MG63 (cell line): ENCODE data around the gene FKBP6. TPM values are rescaled to one million over a fixed set of nuclear protein-coding genes. Genes with fewer than 3 reads are reported as not detected.
"Not testable (repeated sequence)": the region's sequence is repeated elsewhere in the genome, so short reads cannot be mapped to it uniquely, and the experiment has no call there.

Experiments
- DNase-seq: peaks from one replicate; pipeline ENCODE4 v3.0.0-alpha.2; 2020
- H3K27me3 ChIP-seq: fragments of 250-450 bp; sonication (Bioruptor Pico); 2 replicates; pipeline ENCODE4 v1.5.1; 2020; ENCODE audit warnings: mild to moderate bottlenecking, moderate library complexity
- H3K36me3 ChIP-seq: fragments of 250-450 bp; sonication (Bioruptor Pico); 2 replicates; pipeline ENCODE4 v1.5.1; 2020; ENCODE audit warnings: mild to moderate bottlenecking, moderate library complexity
- H3K4me3 ChIP-seq: fragments of 250-450 bp; sonication (Bioruptor Pico); 2 replicates; pipeline ENCODE4 v1.5.1; 2020; ENCODE audit warnings: mild to moderate bottlenecking, moderate library complexity
- H3K9me3 ChIP-seq: fragments of 250-450 bp; sonication (Bioruptor Pico); 2 replicates; pipeline ENCODE4 v1.5.1; 2020; ENCODE audit warnings: mild to moderate bottlenecking, moderate library complexity
- total RNA-seq: library from RNA; depleted of rRNA; stranded (reverse); fragments of >200 nt; shearing (Covaris generic); gene quantifications from 2 replicates; pipeline ENCODE4 v1.2.3, GENCODE V29; 2014; ENCODE audit warnings: low replicate concordance

The FKBP6 gene
- total RNA-seq, 1 experiment from 2014 or later: not detected

- not testable (repeated sequence) for H3K4me3 ChIP-seq, H3K36me3 ChIP-seq
These were observed 9.2 kb upstream of the FKBP6 start for GRCh38 chr7:73318656-73319204.

DNA sequence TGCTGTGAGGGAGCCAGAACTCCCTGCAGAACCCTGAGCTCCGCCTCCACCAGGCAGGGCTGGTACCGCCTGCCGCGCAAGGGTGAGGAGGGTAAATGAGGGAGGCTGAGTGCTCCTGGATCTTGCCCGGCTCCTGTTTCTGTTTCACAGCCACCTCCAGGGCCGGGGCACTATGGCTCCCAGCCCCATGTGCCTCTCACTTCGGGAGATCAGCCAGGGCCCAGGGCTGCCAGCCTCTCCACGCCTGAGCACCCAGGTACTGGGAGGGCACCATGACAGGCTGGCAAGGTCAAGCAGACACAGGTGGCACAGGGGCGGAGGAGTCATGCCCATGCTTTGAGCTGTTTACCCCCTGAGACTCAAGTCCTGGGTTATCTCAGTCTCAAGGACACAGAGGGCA, 8.4 kb upstream of the FKBP6 start:
- H3K9me3 ChIP-seq, H3K4me3 ChIP-seq, H3K27me3 ChIP-seq, DNase-seq, H3K36me3 ChIP-seq: not testable (repeated sequence)

More at GRCh38 chr7:73318656-73319204, 9.2 kb upstream of the FKBP6 start:
- DNase-seq, H3K9me3 ChIP-seq, H3K27me3 ChIP-seq: not testable (repeated sequence)

DNA sequence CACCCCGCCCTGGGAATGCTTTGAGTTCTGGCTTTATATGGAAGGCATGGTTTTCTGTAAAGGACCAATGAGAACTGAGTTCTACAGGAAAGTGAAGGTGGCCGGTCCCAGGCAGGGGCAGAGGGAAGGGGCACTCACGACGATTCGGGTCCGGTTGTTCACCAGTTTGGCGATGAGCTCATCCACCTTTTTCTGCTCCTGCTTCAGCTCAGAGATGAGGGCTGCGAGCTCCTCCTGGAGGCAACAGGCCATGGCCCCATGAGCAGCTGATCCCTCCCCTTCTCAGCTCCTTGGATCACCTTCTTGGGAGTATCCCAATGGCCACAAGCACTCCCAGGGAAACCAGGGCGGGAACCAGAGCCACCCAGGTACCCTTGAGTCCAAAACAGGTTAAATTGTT, 8.0 kb upstream of the FKBP6 start:
- not testable (repeated sequence) for H3K9me3 ChIP-seq, DNase-seq, H3K27me3 ChIP-seq, H3K36me3 ChIP-seq, H3K4me3 ChIP-seq

GRCh38 chr7:73323434-73324080, 4.4 kb upstream of the FKBP6 start:
- H3K4me3 ChIP-seq, H3K27me3 ChIP-seq, H3K36me3 ChIP-seq, H3K9me3 ChIP-seq, DNase-seq: not testable (repeated sequence)

GRCh38 chr7:73324081-73324845, 3.7 kb upstream of the FKBP6 start:
- H3K36me3 ChIP-seq, H3K27me3 ChIP-seq, H3K4me3 ChIP-seq, H3K9me3 ChIP-seq: not testable (repeated sequence)
- peak; percentile 32 for DNase-seq

- not testable (repeated sequence) for H3K4me3 ChIP-seq, H3K36me3 ChIP-seq, H3K27me3 ChIP-seq, DNase-seq, H3K9me3 ChIP-seq
These were observed 2.5 kb upstream of the FKBP6 start for GRCh38 chr7:73325424-73325823.

DNA sequence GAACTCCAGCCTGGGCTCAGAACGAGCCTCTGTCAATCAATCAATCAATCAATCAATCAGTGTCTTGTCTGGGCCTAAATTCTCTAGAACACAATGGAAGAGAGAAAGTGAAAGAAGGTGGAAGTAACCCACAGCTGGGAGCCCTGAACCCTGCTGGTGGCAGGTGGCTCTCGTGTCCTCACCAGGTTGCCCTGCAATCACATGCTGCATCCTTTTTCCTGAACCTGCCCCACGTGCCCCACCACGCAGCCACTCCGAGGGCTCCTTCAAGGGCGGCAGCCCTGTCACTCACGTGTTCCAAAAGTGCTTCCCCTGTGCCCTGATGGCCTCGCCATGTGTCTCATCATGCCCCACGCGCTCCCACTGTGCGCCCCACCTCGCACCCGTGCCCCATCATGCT, 512 bp upstream of the FKBP6 start:
- DNase-seq, H3K27me3 ChIP-seq, H3K4me3 ChIP-seq, H3K9me3 ChIP-seq, H3K36me3 ChIP-seq: not testable (repeated sequence)

GRCh38 chr7:73328696-73329095, 735 bp downstream of the FKBP6 start:
- H3K27me3 ChIP-seq: no peaks in the 10 kb centered on the region
- no peaks in the 10 kb centered on the region for H3K36me3 ChIP-seq
- H3K9me3 ChIP-seq: no peaks in the 10 kb centered on the region
- no peak for DNase-seq
- H3K4me3 ChIP-seq: no peak overlapping the region

- H3K9me3 ChIP-seq: no peaks in the 10 kb centered on the region
- no peak for DNase-seq
- no peak overlapping the region for H3K4me3 ChIP-seq
- H3K36me3 ChIP-seq: no peaks in the 10 kb centered on the region
- no peaks in the 10 kb centered on the region for H3K27me3 ChIP-seq
These were observed 2.1 kb downstream of the FKBP6 start for GRCh38 chr7:73329861-73330581.

GRCh38 chr7:73330772-73331171, 2.8 kb downstream of the FKBP6 start:
- Histone ChIP-seq H3K9me3 (no peaks in the 10 kb centered on the region), H3K36me3 (no peaks in the 10 kb centered on the region), H3K27me3 (no peaks in the 10 kb centered on the region), H3K4me3 (no peak overlapping the region)
- DNase-seq: no peak

DNA sequence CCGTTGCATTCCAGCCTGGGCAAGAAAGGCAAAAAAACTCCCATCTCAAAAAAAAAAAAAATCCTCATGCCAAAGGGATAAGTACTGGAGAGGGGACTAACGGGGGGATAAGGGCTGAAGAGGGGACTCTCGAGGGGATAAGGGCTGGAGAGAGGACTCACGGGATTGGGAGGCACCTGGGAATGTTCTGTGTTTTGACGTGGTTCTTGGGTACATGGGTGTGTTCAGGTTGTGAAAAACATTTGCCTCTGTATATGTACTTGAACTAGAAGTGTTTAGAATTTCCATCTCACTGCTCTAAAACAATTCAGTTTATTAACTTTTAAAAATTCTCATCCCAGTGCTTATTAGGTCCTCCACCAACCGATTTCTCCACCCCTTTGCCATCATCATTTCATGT, 4.5 kb downstream of the FKBP6 start:
- no peaks in the 10 kb centered on the region for H3K27me3 ChIP-seq
- H3K4me3 ChIP-seq: no peak overlapping the region
- H3K36me3 ChIP-seq: no peaks in the 10 kb centered on the region
- no peaks in the 10 kb centered on the region for H3K9me3 ChIP-seq
- DNase-seq: no peak

DNA sequence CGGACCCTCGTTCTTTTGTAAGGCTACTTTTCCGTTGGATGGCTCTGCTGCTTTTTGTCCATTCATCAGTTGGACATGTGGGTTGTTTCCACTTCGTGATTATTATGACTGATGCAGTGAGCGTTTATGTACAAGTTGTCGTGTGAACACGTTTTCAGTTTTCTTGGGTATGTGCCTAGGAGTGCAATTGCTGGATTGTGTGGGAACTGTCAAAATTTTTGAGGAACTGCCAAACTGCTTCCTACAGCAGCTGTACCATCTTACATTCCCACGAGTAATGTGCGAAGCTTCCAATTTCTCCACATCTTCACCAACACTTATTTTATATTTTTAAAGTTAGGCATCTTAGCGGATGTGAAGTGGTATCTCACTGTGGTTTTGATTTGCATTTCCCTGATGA, 10.4 kb downstream of the FKBP6 start:
- Histone ChIP-seq H3K4me3 (no peak overlapping the region), H3K9me3 (no peaks in the 10 kb centered on the region), H3K36me3 (no peaks in the 10 kb centered on the region), H3K27me3 (no peaks in the 10 kb centered on the region)
- no peak for DNase-seq

- no peak for DNase-seq
- no peaks in the 10 kb centered on the region for H3K27me3 ChIP-seq
- no peak overlapping the region for H3K4me3 ChIP-seq
- H3K36me3 ChIP-seq: no peaks in the 10 kb centered on the region
- H3K9me3 ChIP-seq: no peaks in the 10 kb centered on the region
These were observed 12.6 kb downstream of the FKBP6 start for GRCh38 chr7:73340514-73340913.

DNA sequence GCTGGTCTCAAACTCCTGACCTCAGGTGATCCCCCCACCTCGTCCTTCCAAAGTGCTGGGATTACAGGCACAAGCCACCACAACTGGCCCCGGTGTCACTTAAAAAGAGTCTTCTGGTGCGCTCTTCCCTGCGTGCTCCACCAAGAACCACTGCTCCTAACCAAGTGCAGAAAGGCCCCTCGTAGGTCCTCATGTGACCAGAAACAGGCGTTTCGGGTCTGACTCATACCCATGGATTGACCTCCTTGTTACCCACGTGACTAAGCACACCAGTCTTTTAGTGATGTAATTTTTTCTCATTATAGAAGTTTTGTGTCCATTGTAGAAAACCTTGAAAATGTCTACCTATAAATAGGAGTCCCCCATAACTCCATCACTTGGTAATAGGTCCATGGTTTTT, 13.9 kb downstream of the FKBP6 start:
- DNase-seq: no peak
- no peaks in the 10 kb centered on the region for H3K27me3 ChIP-seq
- no peak overlapping the region for H3K4me3 ChIP-seq
- no peaks in the 10 kb centered on the region for H3K36me3 ChIP-seq
- no peaks in the 10 kb centered on the region for H3K9me3 ChIP-seq

DNA sequence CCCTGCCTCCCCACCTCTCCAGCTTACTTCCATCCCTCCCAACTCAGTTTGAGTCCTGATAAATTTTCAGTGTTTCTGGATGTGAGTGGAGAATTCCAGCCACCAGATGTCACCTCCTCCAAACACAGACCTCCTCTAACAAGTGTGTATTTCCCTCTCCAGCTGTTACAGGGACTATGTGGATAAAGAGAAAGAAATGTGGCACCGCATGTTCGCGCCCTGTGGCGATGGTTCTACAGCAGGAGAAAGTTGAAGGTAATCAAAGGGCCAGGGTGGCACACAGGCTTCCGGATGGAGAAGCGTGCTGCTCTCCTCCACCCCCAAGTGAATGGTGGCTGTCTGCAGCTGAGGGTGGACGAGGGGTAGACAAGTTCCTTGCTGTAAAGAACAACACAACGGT, 14.7 kb downstream of the FKBP6 start:
- H3K27me3 ChIP-seq: no peaks in the 10 kb centered on the region
- no peak overlapping the region for H3K4me3 ChIP-seq
- no peak for DNase-seq
- no peaks in the 10 kb centered on the region for H3K36me3 ChIP-seq
- H3K9me3 ChIP-seq: no peaks in the 10 kb centered on the region

DNA sequence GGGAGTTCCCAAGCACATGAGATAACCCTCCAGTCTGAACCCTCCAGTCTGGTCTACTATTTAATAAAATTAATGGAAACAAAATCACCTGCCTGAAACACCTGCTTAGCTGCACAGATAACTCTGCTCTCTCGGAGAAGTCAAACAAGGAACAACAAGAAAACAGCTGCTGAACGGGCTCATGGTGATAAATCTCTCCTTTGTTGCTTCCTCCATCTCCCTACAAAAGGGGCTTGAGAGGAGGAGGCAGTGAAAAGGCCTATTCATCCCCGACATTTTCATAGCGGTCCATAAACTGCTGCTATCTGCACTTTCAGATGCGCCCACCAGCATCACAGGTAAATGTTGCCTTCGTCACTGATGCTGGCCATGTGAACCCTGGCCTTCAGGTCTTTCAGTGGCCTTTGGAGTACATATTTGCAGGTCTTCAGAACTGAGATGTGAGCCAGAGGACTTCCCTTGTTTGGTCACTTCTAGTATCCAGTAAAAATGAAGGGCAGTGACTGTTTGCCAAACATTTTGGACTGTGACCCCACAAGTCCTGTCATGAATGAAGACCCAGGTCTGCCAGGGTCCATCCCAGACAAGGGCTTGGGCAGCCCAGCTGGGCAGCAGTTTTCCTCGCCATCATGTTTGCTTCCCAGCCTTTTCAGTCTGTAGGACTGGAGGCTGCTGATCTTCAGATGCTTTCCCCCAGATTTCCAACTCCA, 15.9 kb downstream of the FKBP6 start:
- Histone ChIP-seq H3K4me3 (no peak overlapping the region), H3K36me3 (no peaks in the 10 kb centered on the region), H3K27me3 (no peaks in the 10 kb centered on the region), H3K9me3 (no peaks in the 10 kb centered on the region)
- DNase-seq: no peak

DNA sequence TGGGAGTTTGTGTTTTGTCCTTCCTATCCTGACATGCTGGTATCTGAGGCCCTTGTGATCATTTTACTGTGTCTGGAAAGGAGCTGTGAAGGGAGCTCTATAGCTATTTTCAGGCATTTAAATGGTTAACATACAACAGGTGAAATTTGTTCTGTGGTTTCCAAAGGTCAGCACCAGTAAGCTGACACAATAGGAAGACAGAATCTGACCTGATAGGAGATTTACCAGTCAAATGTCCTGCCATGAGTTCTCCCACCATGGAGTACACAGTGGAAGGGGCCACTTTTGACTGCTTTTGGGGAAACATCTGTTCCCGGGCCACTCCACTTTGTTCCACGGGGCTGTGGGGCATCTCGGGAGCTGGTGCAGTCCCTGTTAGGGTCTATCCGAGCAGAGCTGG, 17.6 kb downstream of the FKBP6 start:
- DNase-seq: no peak
- Histone ChIP-seq H3K4me3 (no peak overlapping the region), H3K9me3 (no peaks in the 10 kb centered on the region), H3K36me3 (no peaks in the 10 kb centered on the region), H3K27me3 (no peaks in the 10 kb centered on the region)
